HepG2 (cell line): ENCODE results near the gene SAMD4A.

Experiments used
- CTCF ChIP-seq: sonication (generic); formaldehyde crosslinking; IDR thresholded peaks from 2 replicates; pipeline ENCODE4 v1.5.0; 2020; ENCODE audit warnings: mild to moderate bottlenecking, missing genetic modification reagents, moderate library complexity
- EZH2 ChIP-seq: conservative IDR thresholded peaks from 2 replicates; pipeline ENCODE4 v1.6.1; 2012; ENCODE audit warnings: mild to moderate bottlenecking, low read depth, low read length, moderate library complexity
- GABPB1 ChIP-seq: IDR thresholded peaks from 2 replicates; pipeline ENCODE4 v1.6.1; 2016; ENCODE audit warnings: mild to moderate bottlenecking, missing genetic modification reagents, moderate library complexity, missing compliant biosample characterization
- PBX3 ChIP-seq: sonication (generic); formaldehyde crosslinking; IDR thresholded peaks from 2 replicates; pipeline ENCODE4 v1.8.1; 2023; ENCODE audit warnings: missing genetic modification reagents, inconsistent platforms, borderline replicate concordance
- SALL2 ChIP-seq: sonication (generic); formaldehyde crosslinking; IDR thresholded peaks from 2 replicates; pipeline ENCODE4 v1.8.1; 2023; ENCODE audit warnings: mild to moderate bottlenecking, missing genetic modification reagents, inconsistent platforms
- TSC22D2 ChIP-seq: sonication (generic); formaldehyde crosslinking; IDR thresholded peaks from 2 replicates; pipeline ENCODE4 v1.5.1; 2020; ENCODE audit warnings: missing genetic modification reagents, mild to moderate bottlenecking, borderline replicate concordance
- TF ChIP-seq, protein P1 (sequence below): sonication (generic); formaldehyde crosslinking; IDR thresholded peaks from 2 replicates; pipeline ENCODE4 v1.5.0; 2020; ENCODE audit warnings: missing genetic modification reagents

GRCh38 chr14:54690887-54691286 lies 124.0 kb downstream of the SAMD4A start:
- TF ChIP-seq CTCF (CRISPR knock-in tag) = no peak
- TF ChIP-seq EZH2 = no peak
- TF ChIP-seq SALL2 (CRISPR knock-in tag) = no peak
- TF ChIP-seq, protein P1, sequence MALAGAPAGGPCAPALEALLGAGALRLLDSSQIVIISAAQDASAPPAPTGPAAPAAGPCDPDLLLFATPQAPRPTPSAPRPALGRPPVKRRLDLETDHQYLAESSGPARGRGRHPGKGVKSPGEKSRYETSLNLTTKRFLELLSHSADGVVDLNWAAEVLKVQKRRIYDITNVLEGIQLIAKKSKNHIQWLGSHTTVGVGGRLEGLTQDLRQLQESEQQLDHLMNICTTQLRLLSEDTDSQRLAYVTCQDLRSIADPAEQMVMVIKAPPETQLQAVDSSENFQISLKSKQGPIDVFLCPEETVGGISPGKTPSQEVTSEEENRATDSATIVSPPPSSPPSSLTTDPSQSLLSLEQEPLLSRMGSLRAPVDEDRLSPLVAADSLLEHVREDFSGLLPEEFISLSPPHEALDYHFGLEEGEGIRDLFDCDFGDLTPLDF (CRISPR knock-in tag) = no peak
- no peak for TF ChIP-seq GABPB1 (CRISPR knock-in tag)
- TF ChIP-seq PBX3 (CRISPR knock-in tag) = no peak
- no peak for TF ChIP-seq TSC22D2 (CRISPR knock-in tag)
